ENCODE measurements around the gene TMEM202.
"Not testable (repeated sequence)": the region's sequence is repeated elsewhere in the genome, so short reads cannot be mapped to it uniquely, and the experiment has no call there.

DNA sequence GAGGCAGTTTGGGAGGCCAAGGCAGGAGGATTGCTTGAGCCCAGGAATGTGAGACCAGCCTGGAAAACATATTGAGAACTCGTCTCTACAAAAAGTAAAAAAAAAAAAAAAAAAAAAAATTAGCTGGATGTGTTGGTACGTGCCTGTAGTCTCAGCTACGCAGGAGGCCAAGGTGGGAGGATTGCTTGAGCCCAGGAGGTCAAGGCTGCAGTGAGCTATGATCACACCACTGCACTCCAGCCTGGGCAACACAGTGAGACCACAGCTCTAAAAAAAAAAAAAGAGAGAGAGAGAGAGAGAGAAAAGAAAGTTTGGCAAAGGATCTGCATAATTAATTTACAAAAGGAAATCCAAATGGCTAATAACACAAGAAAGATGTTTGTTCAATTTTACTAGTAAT, 21.7 kb downstream of the TMEM202 start:
- TF ChIP-seq EZH2phosphoT487 (IDR thresholded peaks at IDR 0.05; ENCODE audit: unreplicated experiment); POLR2AphosphoS5 (IDR thresholded peaks at IDR 0.05; ENCODE audit: low read depth); ZNF114 (CRISPR knock-in tag; IDR thresholded peaks at IDR 0.05); EZH2 (IDR thresholded peaks at IDR 0.05; ENCODE audit: low read depth, unreplicated experiment); CREB1 (CRISPR knock-in tag; IDR thresholded peaks at IDR 0.05; ENCODE audit: low read depth); NANOG (IDR thresholded peaks at IDR 0.05; ENCODE audit: borderline replicate concordance); ZNF331 (CRISPR knock-in tag; IDR thresholded peaks at IDR 0.05; ENCODE audit: low read depth): not testable (repeated sequence)
- TF ChIP-seq, protein P1, sequence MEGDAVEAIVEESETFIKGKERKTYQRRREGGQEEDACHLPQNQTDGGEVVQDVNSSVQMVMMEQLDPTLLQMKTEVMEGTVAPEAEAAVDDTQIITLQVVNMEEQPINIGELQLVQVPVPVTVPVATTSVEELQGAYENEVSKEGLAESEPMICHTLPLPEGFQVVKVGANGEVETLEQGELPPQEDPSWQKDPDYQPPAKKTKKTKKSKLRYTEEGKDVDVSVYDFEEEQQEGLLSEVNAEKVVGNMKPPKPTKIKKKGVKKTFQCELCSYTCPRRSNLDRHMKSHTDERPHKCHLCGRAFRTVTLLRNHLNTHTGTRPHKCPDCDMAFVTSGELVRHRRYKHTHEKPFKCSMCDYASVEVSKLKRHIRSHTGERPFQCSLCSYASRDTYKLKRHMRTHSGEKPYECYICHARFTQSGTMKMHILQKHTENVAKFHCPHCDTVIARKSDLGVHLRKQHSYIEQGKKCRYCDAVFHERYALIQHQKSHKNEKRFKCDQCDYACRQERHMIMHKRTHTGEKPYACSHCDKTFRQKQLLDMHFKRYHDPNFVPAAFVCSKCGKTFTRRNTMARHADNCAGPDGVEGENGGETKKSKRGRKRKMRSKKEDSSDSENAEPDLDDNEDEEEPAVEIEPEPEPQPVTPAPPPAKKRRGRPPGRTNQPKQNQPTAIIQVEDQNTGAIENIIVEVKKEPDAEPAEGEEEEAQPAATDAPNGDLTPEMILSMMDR (conservative IDR thresholded peaks at IDR 0.05; ENCODE audit: low read depth in 2 of 2) = not testable (repeated sequence)
- TF ChIP-seq, protein P2, sequence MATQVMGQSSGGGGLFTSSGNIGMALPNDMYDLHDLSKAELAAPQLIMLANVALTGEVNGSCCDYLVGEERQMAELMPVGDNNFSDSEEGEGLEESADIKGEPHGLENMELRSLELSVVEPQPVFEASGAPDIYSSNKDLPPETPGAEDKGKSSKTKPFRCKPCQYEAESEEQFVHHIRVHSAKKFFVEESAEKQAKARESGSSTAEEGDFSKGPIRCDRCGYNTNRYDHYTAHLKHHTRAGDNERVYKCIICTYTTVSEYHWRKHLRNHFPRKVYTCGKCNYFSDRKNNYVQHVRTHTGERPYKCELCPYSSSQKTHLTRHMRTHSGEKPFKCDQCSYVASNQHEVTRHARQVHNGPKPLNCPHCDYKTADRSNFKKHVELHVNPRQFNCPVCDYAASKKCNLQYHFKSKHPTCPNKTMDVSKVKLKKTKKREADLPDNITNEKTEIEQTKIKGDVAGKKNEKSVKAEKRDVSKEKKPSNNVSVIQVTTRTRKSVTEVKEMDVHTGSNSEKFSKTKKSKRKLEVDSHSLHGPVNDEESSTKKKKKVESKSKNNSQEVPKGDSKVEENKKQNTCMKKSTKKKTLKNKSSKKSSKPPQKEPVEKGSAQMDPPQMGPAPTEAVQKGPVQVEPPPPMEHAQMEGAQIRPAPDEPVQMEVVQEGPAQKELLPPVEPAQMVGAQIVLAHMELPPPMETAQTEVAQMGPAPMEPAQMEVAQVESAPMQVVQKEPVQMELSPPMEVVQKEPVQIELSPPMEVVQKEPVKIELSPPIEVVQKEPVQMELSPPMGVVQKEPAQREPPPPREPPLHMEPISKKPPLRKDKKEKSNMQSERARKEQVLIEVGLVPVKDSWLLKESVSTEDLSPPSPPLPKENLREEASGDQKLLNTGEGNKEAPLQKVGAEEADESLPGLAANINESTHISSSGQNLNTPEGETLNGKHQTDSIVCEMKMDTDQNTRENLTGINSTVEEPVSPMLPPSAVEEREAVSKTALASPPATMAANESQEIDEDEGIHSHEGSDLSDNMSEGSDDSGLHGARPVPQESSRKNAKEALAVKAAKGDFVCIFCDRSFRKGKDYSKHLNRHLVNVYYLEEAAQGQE (IDR thresholded peaks at IDR 0.05; ENCODE audit: unreplicated experiment) = not testable (repeated sequence)
- TF ChIP-seq, protein P3, sequence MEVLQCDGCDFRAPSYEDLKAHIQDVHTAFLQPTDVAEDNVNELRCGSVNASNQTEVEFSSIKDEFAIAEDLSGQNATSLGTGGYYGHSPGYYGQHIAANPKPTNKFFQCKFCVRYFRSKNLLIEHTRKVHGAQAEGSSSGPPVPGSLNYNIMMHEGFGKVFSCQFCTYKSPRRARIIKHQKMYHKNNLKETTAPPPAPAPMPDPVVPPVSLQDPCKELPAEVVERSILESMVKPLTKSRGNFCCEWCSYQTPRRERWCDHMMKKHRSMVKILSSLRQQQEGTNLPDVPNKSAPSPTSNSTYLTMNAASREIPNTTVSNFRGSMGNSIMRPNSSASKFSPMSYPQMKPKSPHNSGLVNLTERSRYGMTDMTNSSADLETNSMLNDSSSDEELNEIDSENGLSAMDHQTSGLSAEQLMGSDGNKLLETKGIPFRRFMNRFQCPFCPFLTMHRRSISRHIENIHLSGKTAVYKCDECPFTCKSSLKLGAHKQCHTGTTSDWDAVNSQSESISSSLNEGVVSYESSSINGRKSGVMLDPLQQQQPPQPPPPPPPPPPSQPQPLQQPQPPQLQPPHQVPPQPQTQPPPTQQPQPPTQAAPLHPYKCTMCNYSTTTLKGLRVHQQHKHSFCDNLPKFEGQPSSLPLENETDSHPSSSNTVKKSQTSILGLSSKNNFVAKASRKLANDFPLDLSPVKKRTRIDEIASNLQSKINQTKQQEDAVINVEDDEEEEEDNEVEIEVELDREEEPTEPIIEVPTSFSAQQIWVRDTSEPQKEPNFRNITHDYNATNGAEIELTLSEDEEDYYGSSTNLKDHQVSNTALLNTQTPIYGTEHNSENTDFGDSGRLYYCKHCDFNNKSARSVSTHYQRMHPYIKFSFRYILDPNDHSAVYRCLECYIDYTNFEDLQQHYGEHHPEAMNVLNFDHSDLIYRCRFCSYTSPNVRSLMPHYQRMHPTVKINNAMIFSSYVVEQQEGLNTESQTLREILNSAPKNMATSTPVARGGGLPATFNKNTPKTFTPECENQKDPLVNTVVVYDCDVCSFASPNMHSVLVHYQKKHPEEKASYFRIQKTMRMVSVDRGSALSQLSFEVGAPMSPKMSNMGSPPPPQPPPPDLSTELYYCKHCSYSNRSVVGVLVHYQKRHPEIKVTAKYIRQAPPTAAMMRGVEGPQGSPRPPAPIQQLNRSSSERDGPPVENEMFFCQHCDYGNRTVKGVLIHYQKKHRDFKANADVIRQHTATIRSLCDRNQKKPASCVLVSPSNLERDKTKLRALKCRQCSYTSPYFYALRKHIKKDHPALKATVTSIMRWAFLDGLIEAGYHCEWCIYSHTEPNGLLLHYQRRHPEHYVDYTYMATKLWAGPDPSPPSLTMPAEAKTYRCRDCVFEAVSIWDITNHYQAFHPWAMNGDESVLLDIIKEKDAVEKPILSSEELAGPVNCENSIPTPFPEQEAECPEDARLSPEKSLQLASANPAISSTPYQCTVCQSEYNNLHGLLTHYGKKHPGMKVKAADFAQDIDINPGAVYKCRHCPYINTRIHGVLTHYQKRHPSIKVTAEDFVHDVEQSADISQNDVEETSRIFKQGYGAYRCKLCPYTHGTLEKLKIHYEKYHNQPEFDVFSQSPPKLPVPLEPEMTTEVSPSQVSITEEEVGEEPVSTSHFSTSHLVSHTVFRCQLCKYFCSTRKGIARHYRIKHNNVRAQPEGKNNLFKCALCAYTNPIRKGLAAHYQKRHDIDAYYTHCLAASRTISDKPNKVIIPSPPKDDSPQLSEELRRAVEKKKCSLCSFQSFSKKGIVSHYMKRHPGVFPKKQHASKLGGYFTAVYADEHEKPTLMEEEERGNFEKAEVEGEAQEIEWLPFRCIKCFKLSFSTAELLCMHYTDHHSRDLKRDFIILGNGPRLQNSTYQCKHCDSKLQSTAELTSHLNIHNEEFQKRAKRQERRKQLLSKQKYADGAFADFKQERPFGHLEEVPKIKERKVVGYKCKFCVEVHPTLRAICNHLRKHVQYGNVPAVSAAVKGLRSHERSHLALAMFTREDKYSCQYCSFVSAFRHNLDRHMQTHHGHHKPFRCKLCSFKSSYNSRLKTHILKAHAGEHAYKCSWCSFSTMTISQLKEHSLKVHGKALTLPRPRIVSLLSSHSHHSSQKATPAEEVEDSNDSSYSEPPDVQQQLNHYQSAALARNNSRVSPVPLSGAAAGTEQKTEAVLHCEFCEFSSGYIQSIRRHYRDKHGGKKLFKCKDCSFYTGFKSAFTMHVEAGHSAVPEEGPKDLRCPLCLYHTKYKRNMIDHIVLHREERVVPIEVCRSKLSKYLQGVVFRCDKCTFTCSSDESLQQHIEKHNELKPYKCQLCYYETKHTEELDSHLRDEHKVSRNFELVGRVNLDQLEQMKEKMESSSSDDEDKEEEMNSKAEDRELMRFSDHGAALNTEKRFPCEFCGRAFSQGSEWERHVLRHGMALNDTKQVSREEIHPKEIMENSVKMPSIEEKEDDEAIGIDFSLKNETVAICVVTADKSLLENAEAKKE (CRISPR knock-in tag; IDR thresholded peaks at IDR 0.05) = not testable (repeated sequence)
- TF ChIP-seq, protein P4, sequence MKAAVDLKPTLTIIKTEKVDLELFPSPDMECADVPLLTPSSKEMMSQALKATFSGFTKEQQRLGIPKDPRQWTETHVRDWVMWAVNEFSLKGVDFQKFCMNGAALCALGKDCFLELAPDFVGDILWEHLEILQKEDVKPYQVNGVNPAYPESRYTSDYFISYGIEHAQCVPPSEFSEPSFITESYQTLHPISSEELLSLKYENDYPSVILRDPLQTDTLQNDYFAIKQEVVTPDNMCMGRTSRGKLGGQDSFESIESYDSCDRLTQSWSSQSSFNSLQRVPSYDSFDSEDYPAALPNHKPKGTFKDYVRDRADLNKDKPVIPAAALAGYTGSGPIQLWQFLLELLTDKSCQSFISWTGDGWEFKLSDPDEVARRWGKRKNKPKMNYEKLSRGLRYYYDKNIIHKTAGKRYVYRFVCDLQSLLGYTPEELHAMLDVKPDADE (IDR thresholded peaks at IDR 0.05) = not testable (repeated sequence)
